GM18502 (cell line): ENCODE results near the gene RASGRF1.
"Not testable (repeated sequence)": the region's sequence is repeated elsewhere in the genome, so short reads cannot be mapped to it uniquely, and the experiment has no call there.

Experiments used
- ATAC-seq: cut with Tn5 transposase; IDR thresholded peaks from one replicate; pipeline ENCODE4 v1.9.1; 2021; ENCODE audit warnings: mild to moderate bottlenecking; ENCODE audit not compliant: unreplicated experiment, poor library complexity

The RASGRF1 gene

DNA sequence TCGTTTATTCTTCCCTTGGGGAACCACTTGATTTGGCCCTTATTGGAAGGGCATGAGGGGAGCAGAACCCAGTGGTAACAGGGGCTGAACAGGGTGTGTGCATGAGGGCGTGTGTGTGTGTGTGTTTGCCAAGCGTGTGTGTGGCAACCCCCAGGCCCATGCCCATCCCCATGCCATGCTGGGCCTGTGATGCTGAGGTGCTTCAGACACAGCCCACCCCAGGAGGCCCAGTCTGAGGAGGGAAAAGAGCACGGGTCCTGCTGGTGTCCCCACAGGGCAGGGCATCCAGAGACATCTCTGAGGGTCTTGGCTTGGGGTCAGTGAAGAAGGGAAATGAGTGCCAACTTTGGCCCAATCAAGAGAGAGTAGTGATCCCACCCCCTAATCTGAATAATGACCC is 71.6 kb downstream of the RASGRF1 start:
- no peak for ATAC-seq

DNA sequence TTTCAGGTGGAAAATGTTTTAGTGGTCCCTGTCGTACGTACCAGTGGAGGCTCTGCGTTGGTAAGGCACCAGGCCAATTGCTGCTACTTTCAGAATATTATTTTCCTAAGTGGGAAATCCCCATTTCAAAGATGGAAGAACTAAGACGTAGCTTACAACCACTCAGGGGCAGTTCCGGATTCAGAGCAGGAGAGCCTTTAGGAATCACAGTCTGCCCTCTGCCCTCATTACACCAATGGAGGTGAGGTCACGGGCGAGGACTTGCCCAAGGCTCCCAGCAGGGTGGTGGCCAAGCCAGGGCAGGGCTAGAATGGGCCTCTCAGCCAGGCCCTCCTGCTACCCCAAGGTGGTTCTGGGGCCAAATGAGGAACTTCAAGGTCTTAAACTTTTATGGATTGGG is 72.6 kb downstream of the RASGRF1 start:
- no peak for ATAC-seq

DNA sequence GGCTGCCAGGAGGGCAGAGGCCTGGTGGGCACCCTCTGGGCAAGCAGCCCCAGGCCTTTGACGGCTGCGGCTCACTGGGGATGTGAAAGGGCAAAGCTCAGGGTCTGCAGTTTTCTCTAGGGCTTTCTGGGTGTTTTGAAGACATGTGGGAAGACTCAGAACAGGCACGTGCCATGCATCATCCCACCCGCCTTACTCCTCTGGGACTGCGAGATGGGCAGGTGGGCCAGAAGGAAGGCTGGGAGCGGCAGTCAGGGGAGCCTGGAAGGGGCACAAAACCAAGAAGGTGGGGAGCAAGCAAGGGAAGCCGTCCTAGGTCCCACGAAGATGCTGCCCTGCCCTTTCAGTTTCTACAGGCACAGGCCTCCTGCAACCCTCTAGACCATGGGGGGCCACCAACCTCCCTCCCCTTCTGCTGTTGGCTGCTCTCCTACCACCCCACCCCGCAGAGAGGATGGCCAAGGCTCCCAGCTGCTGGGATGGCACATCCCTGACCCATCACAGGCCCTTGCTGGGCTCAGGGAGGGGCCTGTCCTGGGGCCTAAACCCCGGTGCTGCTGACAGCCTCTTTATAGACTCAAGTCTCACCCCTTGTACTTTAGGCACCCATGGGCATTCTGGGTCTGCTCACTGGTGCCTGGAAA is 73.9 kb downstream of the RASGRF1 start:
- ATAC-seq = no peak

- ATAC-seq = no peak
Measured at GRCh38 chr15:79015416-79015815, 75.2 kb downstream of the RASGRF1 start.

DNA sequence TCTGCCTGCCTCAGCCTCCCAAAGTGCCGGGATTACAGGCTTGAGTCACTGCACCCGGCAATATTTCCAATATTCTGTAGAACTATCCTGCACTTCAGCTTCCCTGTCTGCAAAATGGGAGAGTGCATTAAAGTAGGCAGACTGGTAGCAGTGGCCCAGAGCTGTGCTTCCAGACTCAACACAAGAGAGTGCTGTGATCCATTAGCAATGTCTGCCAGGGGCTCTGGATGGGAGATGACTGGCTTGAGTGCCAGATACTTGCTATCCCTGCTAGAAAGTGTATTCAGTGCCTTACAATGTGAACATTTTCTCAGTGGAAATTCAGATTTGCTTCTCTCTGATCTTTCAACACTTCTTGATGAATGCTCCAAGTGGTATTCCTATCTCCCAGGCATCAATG is 80.3 kb downstream of the RASGRF1 start:
- no peak for ATAC-seq

- ATAC-seq = no peak
Measured at GRCh38 chr15:79009379-79009778, 81.2 kb downstream of the RASGRF1 start.

GRCh38 chr15:79008659-79009058 is 81.9 kb downstream of the RASGRF1 start:
- ATAC-seq = no peak

DNA sequence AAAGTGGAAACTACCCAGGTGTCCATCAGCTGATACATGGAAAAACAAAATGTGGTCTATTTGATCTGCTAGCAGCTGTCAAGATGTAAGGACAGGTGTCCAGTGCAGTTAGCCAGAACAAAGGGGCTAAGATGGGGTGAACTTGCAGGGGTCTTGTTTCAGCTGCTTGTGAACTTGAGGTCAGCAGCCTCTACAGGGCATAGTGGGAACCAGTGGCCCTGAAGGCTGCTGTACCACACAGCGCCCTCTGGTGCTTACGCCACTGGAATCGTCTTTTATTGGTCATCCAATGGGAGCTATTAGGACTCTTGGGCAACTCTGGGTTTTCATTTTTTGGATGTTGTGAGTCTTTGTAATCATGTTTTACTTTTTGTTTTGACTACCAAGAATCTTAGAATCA is 83.5 kb downstream of the RASGRF1 start:
- no peak for ATAC-seq

DNA sequence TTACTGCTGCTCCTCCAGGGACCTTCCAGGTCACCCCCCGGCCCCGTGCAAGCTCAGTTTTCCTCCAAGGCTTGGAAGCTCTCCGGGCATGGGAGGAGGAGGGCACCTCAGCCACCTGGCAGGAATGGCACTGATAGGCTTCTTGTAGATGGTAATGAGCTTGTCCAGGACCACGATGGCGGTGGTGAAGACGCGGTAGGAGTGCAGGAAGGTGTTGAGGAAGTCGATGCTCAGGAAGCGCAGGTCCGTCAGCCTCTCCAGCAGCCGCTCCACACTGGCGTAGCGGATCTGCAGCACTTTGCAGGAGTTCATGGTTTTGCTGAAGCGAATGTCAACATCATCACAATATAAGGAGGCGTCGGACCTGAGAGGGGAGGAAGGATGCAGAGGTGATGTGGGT is 84.5 kb downstream of the RASGRF1 start:
- no peak for ATAC-seq

GRCh38 chr15:79004336-79004735 is 86.2 kb downstream of the RASGRF1 start:
- peak; percentile 83 for ATAC-seq

GRCh38 chr15:79003896-79004295 is 86.7 kb downstream of the RASGRF1 start:
- no peak for ATAC-seq

DNA sequence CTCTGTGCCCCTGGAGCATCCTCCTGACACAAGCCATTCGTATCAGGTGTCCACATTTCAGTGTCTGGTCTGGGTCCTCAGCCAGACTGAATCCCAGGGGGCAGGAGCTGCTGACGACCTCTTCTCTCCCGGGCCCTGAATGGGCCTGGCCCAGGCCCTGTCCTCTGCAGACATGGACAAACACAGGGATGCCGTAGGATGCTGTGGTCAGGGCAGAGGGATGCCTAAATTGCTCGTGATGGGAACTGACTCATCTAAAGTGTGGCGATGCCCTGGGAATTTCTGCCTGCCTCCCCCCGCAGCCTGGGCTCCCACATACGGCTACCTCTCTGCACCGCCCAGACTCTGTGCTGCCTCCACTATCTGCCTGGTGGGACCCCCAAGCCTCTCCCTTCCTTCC is 87.3 kb downstream of the RASGRF1 start:
- no peak for ATAC-seq

GRCh38 chr15:79002581-79002980 is 88.0 kb downstream of the RASGRF1 start:
- no peak for ATAC-seq

- ATAC-seq = no peak
Measured at GRCh38 chr15:78999636-79000035, 90.9 kb downstream of the RASGRF1 start.

DNA sequence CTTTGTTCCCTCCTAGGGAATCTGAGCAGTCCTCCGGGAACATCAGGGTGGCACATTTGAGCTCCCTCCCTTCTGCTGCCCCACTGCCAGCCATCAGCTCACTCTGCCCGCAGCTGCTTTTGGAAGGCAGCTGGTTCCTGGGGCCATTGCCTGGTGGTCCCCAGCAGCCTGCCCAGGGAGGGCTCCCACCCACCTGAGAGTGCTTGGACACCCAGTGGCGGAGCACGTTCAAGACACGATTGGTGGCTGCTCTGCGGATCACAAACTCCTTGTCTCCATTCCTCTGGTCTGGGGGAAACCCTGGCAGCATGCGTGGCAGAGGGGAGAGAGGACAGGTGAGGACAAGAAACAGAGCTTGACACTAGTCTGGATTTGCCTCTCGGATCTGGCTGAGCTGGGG is 92.1 kb downstream of the RASGRF1 start:
- ATAC-seq = no peak

DNA sequence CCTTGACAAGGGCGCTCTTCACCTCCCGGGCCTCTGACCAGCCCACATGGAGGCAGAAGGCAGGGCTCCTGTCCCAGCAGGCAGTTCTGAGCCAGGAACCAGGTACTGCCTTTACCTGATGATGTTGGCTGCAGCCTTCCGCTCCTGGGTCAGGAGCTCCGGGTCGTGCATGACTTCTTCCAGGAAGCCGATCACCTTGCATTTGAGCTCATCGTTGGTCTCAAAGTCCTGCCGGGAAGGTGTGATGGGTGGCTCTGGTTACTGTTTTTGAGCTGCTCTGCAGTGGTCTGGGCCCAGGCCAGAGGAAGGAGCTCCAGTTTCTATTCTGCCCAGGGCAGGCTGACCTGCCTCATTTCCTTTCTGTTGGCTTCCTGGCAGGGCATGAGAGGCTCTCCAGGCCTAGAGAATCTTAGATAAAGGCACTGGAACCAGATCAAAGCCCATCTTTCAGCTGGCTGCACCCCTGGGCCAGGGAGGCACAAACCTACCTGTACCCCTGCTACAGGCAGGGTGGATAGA is 92.5 kb downstream of the RASGRF1 start:
- ATAC-seq = no peak

GRCh38 chr15:78996894-78997275 is 93.7 kb downstream of the RASGRF1 start:
- ATAC-seq = no peak

GRCh38 chr15:78995921-78996893 is 94.4 kb downstream of the RASGRF1 start:
- no peak for ATAC-seq

DNA sequence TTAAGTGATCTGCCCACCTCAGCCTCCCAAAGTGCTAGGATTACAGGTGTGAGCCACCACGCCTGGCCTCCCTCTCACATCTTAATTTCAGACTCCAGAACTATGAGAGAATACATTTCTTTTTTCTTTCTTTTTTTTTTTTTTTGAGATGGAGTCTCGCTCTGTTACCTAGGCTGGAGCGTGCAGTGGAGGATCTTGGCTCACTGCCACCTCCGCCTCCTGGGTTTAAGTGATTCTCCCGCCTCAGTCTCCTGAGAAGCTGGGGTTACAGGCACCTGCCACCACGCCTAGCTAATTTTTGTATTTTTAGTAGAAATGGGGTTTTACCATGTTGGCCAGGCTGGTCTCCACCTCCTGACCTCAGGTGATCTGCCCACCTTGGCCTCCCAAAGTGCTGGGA is 95.4 kb downstream of the RASGRF1 start:
- not testable (repeated sequence) for ATAC-seq

DNA sequence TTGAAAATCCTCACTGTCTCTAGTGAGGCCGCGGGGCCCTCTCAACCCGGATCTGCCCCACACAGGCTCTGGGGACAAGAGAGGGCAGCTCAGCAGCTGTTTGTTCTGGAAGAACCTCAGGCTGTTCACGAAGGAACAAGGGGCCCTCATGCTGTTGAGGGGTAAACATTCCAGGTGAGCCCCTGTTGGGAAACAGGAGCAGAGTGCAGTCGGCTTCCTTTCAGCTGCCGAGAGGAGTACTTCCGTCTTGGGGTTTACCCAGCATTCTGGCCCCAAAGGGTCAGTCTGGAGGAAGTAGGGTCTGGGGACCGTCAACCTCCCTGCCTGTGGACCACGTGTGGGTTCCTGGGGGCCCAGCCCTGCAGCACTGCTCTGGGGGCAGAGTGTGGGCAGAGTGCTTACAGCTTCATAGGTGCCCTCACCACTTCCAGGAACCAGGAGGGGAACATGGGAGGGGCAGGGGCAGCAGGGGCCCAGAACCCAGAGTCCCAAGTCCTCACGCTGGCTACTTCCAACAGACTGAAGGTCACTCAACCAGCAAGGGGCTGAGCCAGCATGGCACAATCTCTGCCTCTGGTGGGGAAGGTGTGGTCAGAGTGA is 96.5 kb downstream of the RASGRF1 start:
- ATAC-seq = no peak
